IMR-90 (cell line): Measurements from ENCODE around the gene ATM. TPM values are rescaled to one million over a fixed set of nuclear protein-coding genes. Genes with fewer than 3 reads are reported as not detected.

ENCODE experiments used
- ATAC-seq: fragments of 200-7000 bp; cut with Tn5 transposase; 2 replicates; pipeline ENCODE4 v1.9.1; 2020; ENCODE audit warnings: low read depth, mild to moderate bottlenecking, moderate library complexity
- BruUV-seq: library from RNA; stranded (reverse); fragments of 400-500 nt; replicated peaks from 2 replicates; lab custom pipeline; 2021; lab: Mats Ljungman, UMichigan
- CTCF ChIA-PET: fragments of 300-600 bp; formaldehyde crosslinking; extraction: SDS; loops from one replicate; lab custom pipeline; 2021; ENCODE audit warnings: antibody characterized with exemption; lab: Yijun Ruan, JAX
- POLR2A ChIA-PET: fragments of 300-600 bp; sonication (Branson Sonifier 250); formaldehyde crosslinking; loops from one replicate; lab custom pipeline; 2022; ENCODE audit warnings: antibody characterized with exemption; ENCODE audit not compliant: unreplicated experiment; lab: Charles Lee
- DNase-seq: peaks from one replicate; pipeline ENCODE4 v3.0.0; 2013
- H2AFZ ChIP-seq: replicated peaks from 2 replicates; pipeline ENCODE3; 2013; ENCODE audit warnings: low read length, mild to moderate bottlenecking; ENCODE audit not compliant: poor library complexity
- H2AK5ac ChIP-seq: 2 replicates; pipeline ENCODE4 v1.6.1; 2013; ENCODE audit warnings: low read depth, low read length, inconsistent platforms
- H2AK9ac ChIP-seq: replicated peaks from 2 replicates; pipeline ENCODE3; 2013; ENCODE audit warnings: mild to moderate bottlenecking, low read depth, low read length, moderate library complexity; ENCODE audit not compliant: poor library complexity
- H2BK120ac ChIP-seq: 2 replicates; pipeline ENCODE4 v1.6.1; 2013; ENCODE audit warnings: low read depth, low read length, inconsistent platforms
- H2BK15ac ChIP-seq: 3 replicates; pipeline ENCODE4 v1.6.1; 2013; ENCODE audit warnings: low read depth, low read length, inconsistent platforms
- H2BK20ac ChIP-seq: 2 replicates; pipeline ENCODE4 v1.6.1; 2013; ENCODE audit warnings: low read depth, mild to moderate bottlenecking, inconsistent platforms, low read length, moderate library complexity
- H2BK5ac ChIP-seq: 2 replicates; pipeline ENCODE4 v1.6.1; 2013; ENCODE audit warnings: mild to moderate bottlenecking, low read depth, low read length, inconsistent platforms; ENCODE audit not compliant: poor library complexity, severe bottlenecking
- H3K14ac ChIP-seq: replicated peaks from 2 replicates; pipeline ENCODE4 v1.6.1; 2013; ENCODE audit warnings: low read depth, low read length, inconsistent platforms
- H3K18ac ChIP-seq: 2 replicates; pipeline ENCODE4 v1.6.1; 2013; ENCODE audit warnings: low read depth, low read length, control low read depth
- H3K23ac ChIP-seq: 2 replicates; pipeline ENCODE4 v1.6.1; 2013; ENCODE audit warnings: low read depth, low read length, inconsistent platforms
- H3K27ac ChIP-seq: 2 replicates; pipeline ENCODE4 v1.5.1; 2013; ENCODE audit warnings: mild to moderate bottlenecking, control low read depth, low read length; ENCODE audit not compliant: insufficient read depth
- H3K27me3 ChIP-seq: 2 replicates; pipeline ENCODE4 v1.6.1; 2013; ENCODE audit warnings: low read length; ENCODE audit not compliant: control insufficient read depth, insufficient read depth
- H3K36me3 ChIP-seq: 2 replicates; pipeline ENCODE4 v1.6.1; 2013; ENCODE audit warnings: low read length, mixed read lengths; ENCODE audit not compliant: control insufficient read depth, insufficient read depth
- H3K4ac ChIP-seq: 2 replicates; pipeline ENCODE4 v1.6.1; 2013; ENCODE audit warnings: low read depth, low read length, inconsistent platforms
- H3K4me1 ChIP-seq: 2 replicates; pipeline ENCODE4 v1.6.1; 2013; ENCODE audit warnings: low read length, mixed read lengths; ENCODE audit not compliant: control insufficient read depth, insufficient read depth
- H3K4me2 ChIP-seq: 2 replicates; pipeline ENCODE4 v1.6.1; 2013; ENCODE audit warnings: low read depth, mild to moderate bottlenecking, control low read depth, low read length, moderate library complexity
- H3K4me3 ChIP-seq: 2 replicates; pipeline ENCODE4 v1.5.1; 2013; ENCODE audit warnings: low read depth, mild to moderate bottlenecking, control low read depth, low read length, moderate library complexity; ENCODE audit not compliant: insufficient read depth
- H3K56ac ChIP-seq: 2 replicates; pipeline ENCODE4 v1.6.1; 2013; ENCODE audit warnings: low read length, inconsistent platforms; ENCODE audit not compliant: insufficient read depth; ENCODE audit errors: extremely low read depth
- H3K79me1 ChIP-seq, 2 experiments: 2 replicates each; pipeline ENCODE4 v1.6.1; 2013; ENCODE audit warnings: low read length in 2 of 2, inconsistent platforms in 1 of 2, low read depth in 1 of 2
- H3K9ac ChIP-seq: 2 replicates; pipeline ENCODE4 v1.6.1; 2013; ENCODE audit warnings: low read depth, low read length, control low read depth
- H3K9me1 ChIP-seq: 2 replicates; pipeline ENCODE4 v1.6.1; 2013; ENCODE audit warnings: low read length, inconsistent platforms; ENCODE audit not compliant: insufficient read depth
- H3K9me3 ChIP-seq: 2 replicates; pipeline ENCODE4 v1.6.1; 2013; ENCODE audit warnings: low read length; ENCODE audit not compliant: control insufficient read depth, insufficient read depth
- H4K20me1 ChIP-seq: 2 replicates; pipeline ENCODE4 v1.6.1; 2013; ENCODE audit warnings: low read length, inconsistent platforms; ENCODE audit not compliant: insufficient read depth
- H4K5ac ChIP-seq: 2 replicates; pipeline ENCODE4 v1.6.1; 2013; ENCODE audit warnings: mild to moderate bottlenecking, low read depth, low read length, control low read depth
- H4K8ac ChIP-seq, 2 experiments: 2 replicates each; pipeline ENCODE4 v1.6.1; 2013; ENCODE audit warnings: low read depth in 2 of 2, low read length in 2 of 2, control low read depth in 1 of 2, inconsistent platforms in 1 of 2
- H4K91ac ChIP-seq: 2 replicates; pipeline ENCODE4 v1.6.1; 2013; ENCODE audit warnings: low read depth, low read length, inconsistent platforms; ENCODE audit not compliant: insufficient read depth
- CEBPB ChIP-seq: IDR thresholded peaks from 2 replicates; pipeline ENCODE4 v1.6.1; 2012; ENCODE audit warnings: low read depth, low read length, improper control_type of control experiment
- MAFK ChIP-seq: IDR thresholded peaks from 2 replicates; pipeline ENCODE4 v1.6.1; 2012; ENCODE audit warnings: low read depth, low read length, improper control_type of control experiment
- NFE2L2 ChIP-seq: fragments of 150-350 bp; IDR thresholded peaks from 2 replicates; pipeline ENCODE4 v1.6.1; 2016; ENCODE audit warnings: low read depth, mild to moderate bottlenecking, low read length
- SMC3 ChIP-seq: fragments of 150-350 bp; IDR thresholded peaks from 2 replicates; pipeline ENCODE4 v1.6.1; 2016; ENCODE audit warnings: low read depth, mild to moderate bottlenecking, antibody characterized with exemption, low read length, moderate library complexity
- whole genome bisulfite sequencing, 2 experiments: methylation state at CpG; one replicate each; pipeline versions ENCODE4 v1.1.5 to v1.1.7; 2013; ENCODE audit warnings: missing lambda C conversion rate in 2 of 2; ENCODE audit not compliant: insufficient read length in 1 of 2; ENCODE audit errors: extremely low coverage in 2 of 2; 5-methylcytosine and 5-hydroxymethylcytosine counted together
- dilution Hi-C: fragments of 300-500 bp; cut with HindIII; formaldehyde crosslinking; loops from one replicate; pipeline ENCODE4 v1.14.3; 2018; ENCODE audit warnings: low sequenced_read_pairs; ENCODE audit not compliant: unreplicated experiment
- in situ Hi-C: fragments of 300-500 bp; cut with MboI; formaldehyde crosslinking; loops from 3 replicates; pipeline ENCODE4 v1.14.3; 2019; ENCODE audit warnings: low sequenced_read_pairs, inconsistent platforms, mixed read lengths
- intact Hi-C: fragments of 100-400 bp; cut with micrococcal nuclease; formaldehyde crosslinking; loops from 2 replicates; pipeline ENCODE4 v1.10.0; 2022
- polyA plus RNA-seq, 3 experiments: library from polyadenylated mRNA; depleted of rRNA; stranded (reverse); fragments of >200 nt; gene quantifications; 2 replicates each; pipeline ENCODE4 v1.2.3, GENCODE V29; 2012; ENCODE audit warnings: low replicate concordance in 1 of 3
- total RNA-seq: library from RNA; depleted of rRNA; stranded (reverse); fragments of >200 nt; gene quantifications from 2 replicates; pipeline ENCODE4 v1.2.3, GENCODE V29; 2012
- TF ChIP-seq, protein P1 (sequence below): fragments of 150-350 bp; IDR thresholded peaks from 2 replicates; pipeline ENCODE4 v1.6.1; 2016; ENCODE audit warnings: low read depth, mild to moderate bottlenecking, low read length, moderate library complexity, borderline replicate concordance

The ATM gene
- total and polyA plus RNA-seq, 2 of the 4 experiments (the other 2 are of a cell fraction): 18.1 to 30.6 TPM

DNA sequence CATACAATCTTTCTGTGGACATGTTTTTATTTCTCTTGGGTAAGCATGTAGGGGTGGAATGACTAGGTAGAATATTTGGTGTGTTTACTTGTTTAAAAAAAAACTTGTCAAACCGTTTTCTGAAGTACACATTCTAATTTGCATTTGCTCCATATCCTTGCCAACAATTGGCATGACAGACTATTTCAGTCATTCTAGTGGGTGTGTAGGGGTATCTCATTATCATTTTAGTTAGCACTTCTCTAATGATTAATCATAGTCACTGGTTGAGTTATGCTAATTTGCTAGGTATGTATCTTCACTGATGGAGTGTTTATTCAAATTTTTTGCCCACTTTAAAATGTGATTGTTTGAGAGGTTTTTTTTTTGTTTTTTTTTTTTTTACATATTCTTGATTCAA is 180.2 kb downstream of the ATM start:
- Histone ChIP-seq H3K9me1 (no peaks in the 10 kb centered on the region), H4K20me1 (no peaks in the 10 kb centered on the region), H2BK120ac (no peak overlapping the region), H3K27ac (no peak overlapping the region), H3K14ac (no peak overlapping the region), H3K79me1 (no peaks in the 10 kb centered on the region), H3K9me3 (no peaks in the 10 kb centered on the region), H3K4me1 (no peaks in the 10 kb centered on the region), H2AK5ac (no peak overlapping the region), H4K5ac (no peak overlapping the region), H4K8ac (no peak overlapping the region), H3K23ac (no peak overlapping the region), H3K4ac (no peak overlapping the region), H3K36me3 (no peaks in the 10 kb centered on the region), H3K27me3 (no peaks in the 10 kb centered on the region), H3K18ac (no peak overlapping the region), H2BK20ac (no peak overlapping the region), H2AK9ac (no peak overlapping the region), H2BK15ac (no peak overlapping the region), H2AFZ (no peak overlapping the region), H3K4me2 (no peak overlapping the region), H4K91ac (no peak overlapping the region), H2BK5ac (no peak overlapping the region), H3K9ac (no peak overlapping the region), H3K56ac (no peak overlapping the region), H3K4me3 (no peak overlapping the region)
- no TSS peak for BruUV-seq
- ChIA-PET CTCF (no interaction called here), POLR2A (no interaction called here)
- DNase-seq (no peak), ATAC-seq (no peak)
- WGBS, 2 experiments: no CpG with 5 or more reads among the region's 1 CpG
- no peak for TF ChIP-seq CEBPB
- no peak for TF ChIP-seq MAFK
- TF ChIP-seq, protein P1, sequence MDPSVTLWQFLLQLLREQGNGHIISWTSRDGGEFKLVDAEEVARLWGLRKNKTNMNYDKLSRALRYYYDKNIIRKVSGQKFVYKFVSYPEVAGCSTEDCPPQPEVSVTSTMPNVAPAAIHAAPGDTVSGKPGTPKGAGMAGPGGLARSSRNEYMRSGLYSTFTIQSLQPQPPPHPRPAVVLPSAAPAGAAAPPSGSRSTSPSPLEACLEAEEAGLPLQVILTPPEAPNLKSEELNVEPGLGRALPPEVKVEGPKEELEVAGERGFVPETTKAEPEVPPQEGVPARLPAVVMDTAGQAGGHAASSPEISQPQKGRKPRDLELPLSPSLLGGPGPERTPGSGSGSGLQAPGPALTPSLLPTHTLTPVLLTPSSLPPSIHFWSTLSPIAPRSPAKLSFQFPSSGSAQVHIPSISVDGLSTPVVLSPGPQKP: no peak
- no peak for TF ChIP-seq NFE2L2
- no peak for TF ChIP-seq SMC3
- dilution Hi-C loops (no loop called here), intact Hi-C loops (no loop called here), in situ Hi-C loops (no loop called here)
